Activated naive CD8-positive, alpha-beta T cell treated with anti-CD3 and anti-CD28 coated beads, Interleukin-2, amount 50 U/mL, for 24 hours (primary cell): Measurements from ENCODE around the gene PGM5.
"Not testable (repeated sequence)": the region's sequence is repeated elsewhere in the genome, so short reads cannot be mapped to it uniquely, and the experiment has no call there.

Experiments used
- ATAC-seq: fragments of 150-1000 bp; cut with Tn5 transposase; one replicate; pipeline ENCODE4 v1.10.0; 2021
- DNase-seq: peaks from one replicate; pipeline ENCODE4 v3.0.0; 2021
- H3K27ac Mint-ChIP-seq: one replicate; pipeline ENCODE4 v1.8.0; 2021; ENCODE audit warnings: mild to moderate bottlenecking, mixed read lengths
- H3K27me3 Mint-ChIP-seq: one replicate; pipeline ENCODE4 v1.8.0; 2021; ENCODE audit warnings: mixed read lengths
- H3K36me3 Mint-ChIP-seq: one replicate; pipeline ENCODE4 v1.8.0; 2021; ENCODE audit warnings: low read depth, mixed read lengths
- H3K4me1 Mint-ChIP-seq: one replicate; pipeline ENCODE4 v1.8.0; 2021; ENCODE audit warnings: mixed read lengths
- H3K4me3 Mint-ChIP-seq: one replicate; pipeline ENCODE4 v1.8.0; 2021; ENCODE audit warnings: mild to moderate bottlenecking, moderate library complexity, mixed read lengths
- H3K9me3 Mint-ChIP-seq: one replicate; pipeline ENCODE4 v1.8.0; 2021; ENCODE audit warnings: mixed read lengths

The PGM5 gene

GRCh38 chr9:68404421-68405185 lies 48.2 kb downstream of the PGM5 start:
- H3K27ac Mint-ChIP-seq, DNase-seq, H3K36me3 Mint-ChIP-seq, ATAC-seq, H3K4me1 Mint-ChIP-seq, H3K9me3 Mint-ChIP-seq, H3K4me3 Mint-ChIP-seq, H3K27me3 Mint-ChIP-seq: not testable (repeated sequence)

DNA sequence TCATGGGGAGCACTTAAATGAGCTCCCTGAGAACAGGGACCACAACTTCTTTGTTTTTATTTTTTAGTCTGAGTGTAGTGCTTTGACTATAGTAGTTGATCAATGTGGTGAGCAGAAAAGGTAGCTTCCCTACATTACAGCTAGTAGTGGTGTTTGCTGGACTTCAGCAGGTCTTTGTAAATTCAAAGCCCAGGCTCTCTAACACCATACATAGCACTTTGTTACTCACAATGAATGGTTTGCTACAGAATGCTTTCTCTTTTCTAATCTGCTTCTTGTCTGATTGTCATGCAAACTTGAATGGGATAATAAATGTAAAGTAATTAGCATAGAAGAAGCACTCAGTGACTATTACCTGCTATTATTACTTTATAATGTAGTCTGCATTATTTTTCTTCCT lies 55.5 kb downstream of the PGM5 start:
- not testable (repeated sequence) for DNase-seq, H3K9me3 Mint-ChIP-seq, ATAC-seq, H3K27ac Mint-ChIP-seq, H3K27me3 Mint-ChIP-seq, H3K4me3 Mint-ChIP-seq, H3K36me3 Mint-ChIP-seq, H3K4me1 Mint-ChIP-seq

DNA sequence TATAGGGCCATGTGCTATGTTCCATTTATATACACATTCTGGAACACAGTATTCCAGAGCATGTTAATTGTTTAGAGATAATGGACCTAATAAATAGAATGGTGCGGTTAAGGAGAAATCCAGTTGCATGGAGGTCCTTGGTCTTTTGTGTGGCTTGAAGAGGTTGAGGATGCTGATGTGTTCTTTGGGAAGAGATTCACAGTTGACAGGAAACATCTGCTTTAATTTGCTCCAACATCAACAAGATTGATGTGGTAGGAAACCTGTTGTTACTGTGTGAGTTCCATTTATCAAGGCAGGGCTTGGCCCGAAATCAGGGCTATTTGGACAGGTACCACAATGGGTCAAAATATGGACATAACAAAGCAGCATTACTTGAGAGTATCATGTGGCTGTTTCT lies 56.3 kb downstream of the PGM5 start:
- not testable (repeated sequence) for H3K27ac Mint-ChIP-seq, H3K9me3 Mint-ChIP-seq, ATAC-seq, H3K4me1 Mint-ChIP-seq, H3K36me3 Mint-ChIP-seq, DNase-seq, H3K27me3 Mint-ChIP-seq, H3K4me3 Mint-ChIP-seq

DNA sequence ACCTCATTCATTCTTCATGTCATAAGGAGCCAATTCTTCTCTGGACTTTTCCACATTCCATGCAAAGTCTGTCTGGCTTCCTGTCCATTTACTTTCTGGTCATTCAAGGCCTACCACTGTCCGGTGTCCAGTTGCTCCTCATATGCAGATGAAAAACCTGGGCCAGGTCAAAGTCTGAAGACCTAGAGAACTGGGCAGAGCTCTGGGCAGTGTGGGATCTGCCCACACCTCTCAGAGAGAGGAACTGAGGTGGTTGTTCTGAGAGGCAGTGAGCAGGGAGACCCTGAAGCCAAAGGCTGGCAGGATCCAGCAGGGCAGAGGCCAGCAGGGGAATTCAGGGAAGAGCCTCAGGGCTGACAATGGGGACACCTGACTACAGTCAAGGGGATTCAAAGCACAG lies 58.7 kb downstream of the PGM5 start:
- not testable (repeated sequence) for DNase-seq, H3K27ac Mint-ChIP-seq, ATAC-seq, H3K27me3 Mint-ChIP-seq, H3K4me1 Mint-ChIP-seq, H3K9me3 Mint-ChIP-seq, H3K36me3 Mint-ChIP-seq, H3K4me3 Mint-ChIP-seq

- H3K4me1 Mint-ChIP-seq, result no peaks in the 10 kb centered on the region
- no peaks in the 10 kb centered on the region for H3K27me3 Mint-ChIP-seq
- DNase-seq (no peak), ATAC-seq (no peak)
- H3K27ac Mint-ChIP-seq, result no peak overlapping the region
- no peak overlapping the region for H3K4me3 Mint-ChIP-seq
- H3K9me3 Mint-ChIP-seq, result no peaks in the 10 kb centered on the region
- no peaks in the 10 kb centered on the region for H3K36me3 Mint-ChIP-seq
Observed at GRCh38 chr9:68416936-68417564, 60.6 kb downstream of the PGM5 start.

DNA sequence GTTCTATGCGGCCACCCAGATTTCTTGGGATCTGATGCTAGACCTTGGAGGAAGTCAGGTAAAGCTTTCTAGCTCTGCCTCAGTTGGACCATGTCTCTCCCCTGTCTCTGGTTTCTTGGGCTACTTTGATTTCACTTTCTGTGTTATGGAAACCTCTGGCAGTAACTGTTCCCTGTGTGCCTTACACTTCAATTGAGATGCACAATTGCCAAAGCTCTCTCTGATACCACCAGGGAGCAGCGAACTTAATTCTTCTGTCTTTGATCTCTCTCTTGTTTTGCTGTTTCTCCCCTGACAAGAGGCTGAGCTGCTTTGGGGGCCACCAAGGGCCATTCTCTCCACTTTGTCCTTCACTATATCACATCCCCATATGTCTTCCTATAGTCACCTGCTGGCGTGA lies 61.4 kb downstream of the PGM5 start:
- no peaks in the 10 kb centered on the region for H3K4me1 Mint-ChIP-seq
- no peaks in the 10 kb centered on the region for H3K27me3 Mint-ChIP-seq
- H3K27ac Mint-ChIP-seq, result no peak overlapping the region
- H3K4me3 Mint-ChIP-seq, result no peak overlapping the region
- H3K9me3 Mint-ChIP-seq, result peaks cover 1% of the 10 kb centered on the region
- DNase-seq, result no peak
- H3K36me3 Mint-ChIP-seq, result no peaks in the 10 kb centered on the region
- no peak for ATAC-seq

GRCh38 chr9:68418259-68418845 lies 61.9 kb downstream of the PGM5 start:
- peaks cover 6% of the 10 kb centered on the region for H3K9me3 Mint-ChIP-seq
- DNase-seq, result no peak
- H3K36me3 Mint-ChIP-seq, result no peaks in the 10 kb centered on the region
- no peaks in the 10 kb centered on the region for H3K27me3 Mint-ChIP-seq
- no peaks in the 10 kb centered on the region for H3K4me1 Mint-ChIP-seq
- no peak overlapping the region for H3K4me3 Mint-ChIP-seq
- no peak overlapping the region for H3K27ac Mint-ChIP-seq
- no peak for ATAC-seq

DNA sequence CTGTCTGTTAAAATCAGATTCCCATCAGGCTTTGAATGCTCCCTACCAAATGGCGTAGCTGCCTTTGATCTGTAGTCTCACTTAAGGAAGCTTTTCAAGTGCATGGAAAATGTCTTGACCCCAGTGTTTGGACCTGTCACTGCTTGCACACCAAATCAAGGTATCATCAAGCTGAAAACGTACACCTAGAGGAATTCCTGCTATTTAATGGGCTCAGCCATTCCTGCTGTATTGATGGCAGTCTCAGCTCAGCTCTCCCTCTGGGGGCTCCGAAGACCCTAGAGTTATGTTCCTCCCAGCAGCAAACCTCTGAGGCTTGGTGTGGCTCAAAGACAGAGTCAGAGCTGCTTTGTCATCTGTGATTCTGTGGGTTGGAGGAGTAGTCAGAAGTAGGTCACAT lies 63.5 kb downstream of the PGM5 start:
- Mint-ChIP-seq H3K36me3 (no peaks in the 10 kb centered on the region), H3K4me1 (no peaks in the 10 kb centered on the region), H3K27me3 (peaks cover 2% of the 10 kb centered on the region), H3K27ac (no peak overlapping the region), H3K4me3 (no peak overlapping the region), H3K9me3 (peaks cover 6% of the 10 kb centered on the region)
- DNase-seq, result no peak
- no peak for ATAC-seq

- DNase-seq, result no peak
- Mint-ChIP-seq H3K27me3 (peaks cover 2% of the 10 kb centered on the region), H3K9me3 (peaks cover 6% of the 10 kb centered on the region), H3K4me3 (no peak overlapping the region), H3K36me3 (no peaks in the 10 kb centered on the region), H3K4me1 (no peaks in the 10 kb centered on the region), H3K27ac (no peak overlapping the region)
- ATAC-seq, result no peak
Observed at GRCh38 chr9:68426755-68427154, 70.3 kb downstream of the PGM5 start.

GRCh38 chr9:68427216-68427977 lies 71.0 kb downstream of the PGM5 start:
- Mint-ChIP-seq H3K4me3 (no peak overlapping the region), H3K27me3 (peaks cover 2% of the 10 kb centered on the region), H3K9me3 (peaks cover 6% of the 10 kb centered on the region), H3K27ac (no peak overlapping the region), H3K36me3 (no peaks in the 10 kb centered on the region), H3K4me1 (no peaks in the 10 kb centered on the region)
- DNase-seq, result no peak
- no peak for ATAC-seq

DNA sequence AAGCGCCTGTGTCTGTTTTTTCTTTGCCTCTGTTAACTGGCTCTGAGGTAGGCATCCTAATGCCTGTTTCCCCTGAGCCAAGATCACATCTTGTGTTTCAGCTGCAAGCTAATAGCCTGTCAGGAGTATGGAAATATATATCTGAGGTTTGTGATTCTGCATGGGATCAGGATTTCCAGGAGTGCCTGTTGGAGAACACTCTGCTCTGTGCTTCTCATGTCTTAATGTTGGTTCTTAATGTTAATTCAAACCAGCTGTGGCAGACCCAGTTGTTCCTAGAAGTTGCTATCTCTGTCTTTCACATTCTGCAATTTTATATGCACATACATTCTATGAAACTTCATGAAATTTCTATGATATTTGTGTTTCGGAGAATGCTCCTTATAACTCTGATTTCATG lies 72.1 kb downstream of the PGM5 start:
- Mint-ChIP-seq H3K27ac (no peak overlapping the region), H3K4me1 (no peaks in the 10 kb centered on the region), H3K9me3 (no peaks in the 10 kb centered on the region), H3K27me3 (peaks cover 2% of the 10 kb centered on the region), H3K4me3 (no peak overlapping the region), H3K36me3 (no peaks in the 10 kb centered on the region)
- ATAC-seq (no peak), DNase-seq (no peak)

DNA sequence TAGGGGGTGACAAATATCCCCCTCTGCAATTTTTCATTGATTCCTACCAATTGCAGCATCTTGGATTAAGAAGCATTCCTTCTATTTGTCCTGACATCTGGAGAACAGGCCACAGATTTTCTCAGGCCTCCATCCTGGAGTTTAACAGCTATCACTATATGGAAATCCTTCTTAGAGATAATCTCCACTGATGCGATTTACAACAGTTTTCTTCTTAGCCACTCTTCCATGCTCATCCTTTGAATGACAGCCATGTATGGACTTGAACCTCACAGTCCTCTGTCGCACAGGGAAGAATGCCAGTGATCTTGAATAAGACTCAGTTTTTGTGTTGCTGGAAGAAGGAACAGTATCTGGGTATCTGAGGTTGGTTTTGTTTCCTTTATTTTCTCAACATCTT lies 73.2 kb downstream of the PGM5 start:
- Mint-ChIP-seq H3K4me1 (no peaks in the 10 kb centered on the region), H3K4me3 (no peak overlapping the region), H3K36me3 (no peaks in the 10 kb centered on the region), H3K27ac (no peak overlapping the region), H3K27me3 (no peaks in the 10 kb centered on the region), H3K9me3 (no peaks in the 10 kb centered on the region)
- ATAC-seq (no peak), DNase-seq (no peak)

DNA sequence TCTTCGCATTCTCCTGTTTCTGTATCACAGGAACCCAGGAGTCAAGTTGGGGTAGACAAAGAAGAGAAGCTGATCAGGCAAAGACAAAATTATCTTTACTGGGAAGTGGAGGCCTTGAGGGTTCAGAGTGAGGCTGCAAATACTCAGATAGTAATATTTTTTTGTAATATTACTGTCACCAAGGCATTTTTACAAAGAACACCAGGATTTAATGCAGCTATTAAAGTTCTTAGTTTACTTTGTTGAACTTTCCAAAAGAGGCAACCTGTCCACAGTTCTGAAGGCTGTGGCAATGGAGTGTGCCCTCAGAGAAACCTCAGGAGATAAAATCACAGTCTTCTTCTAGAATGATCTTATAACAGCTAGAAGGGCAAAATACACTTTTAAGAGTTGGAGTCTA lies 74.9 kb downstream of the PGM5 start:
- no peaks in the 10 kb centered on the region for H3K9me3 Mint-ChIP-seq
- ATAC-seq, result no peak
- no peak for DNase-seq
- no peaks in the 10 kb centered on the region for H3K4me1 Mint-ChIP-seq
- no peaks in the 10 kb centered on the region for H3K36me3 Mint-ChIP-seq
- no peaks in the 10 kb centered on the region for H3K27me3 Mint-ChIP-seq
- no peak overlapping the region for H3K4me3 Mint-ChIP-seq
- H3K27ac Mint-ChIP-seq, result no peak overlapping the region

GRCh38 chr9:68433531-68434110 lies 77.2 kb downstream of the PGM5 start:
- H3K36me3 Mint-ChIP-seq, result no peaks in the 10 kb centered on the region
- H3K9me3 Mint-ChIP-seq, result no peaks in the 10 kb centered on the region
- H3K27ac Mint-ChIP-seq, result no peak overlapping the region
- H3K4me3 Mint-ChIP-seq, result no peak overlapping the region
- DNase-seq (no peak), ATAC-seq (no peak)
- peaks cover 5% of the 10 kb centered on the region for H3K27me3 Mint-ChIP-seq
- no peaks in the 10 kb centered on the region for H3K4me1 Mint-ChIP-seq
